ENCODE data around the gene SAMD13. TPM values are rescaled to one million over a fixed set of nuclear protein-coding genes. Genes with fewer than 3 reads are reported as not detected.

The SAMD13 gene
- total and polyA plus RNA-seq, 10 of the 15 experiments (the other 5 are each of a cell fraction or from before 2014, with no cell fraction given): 0.81 to 1.9 (median 1.2) TPM; not detected in 1

DNA sequence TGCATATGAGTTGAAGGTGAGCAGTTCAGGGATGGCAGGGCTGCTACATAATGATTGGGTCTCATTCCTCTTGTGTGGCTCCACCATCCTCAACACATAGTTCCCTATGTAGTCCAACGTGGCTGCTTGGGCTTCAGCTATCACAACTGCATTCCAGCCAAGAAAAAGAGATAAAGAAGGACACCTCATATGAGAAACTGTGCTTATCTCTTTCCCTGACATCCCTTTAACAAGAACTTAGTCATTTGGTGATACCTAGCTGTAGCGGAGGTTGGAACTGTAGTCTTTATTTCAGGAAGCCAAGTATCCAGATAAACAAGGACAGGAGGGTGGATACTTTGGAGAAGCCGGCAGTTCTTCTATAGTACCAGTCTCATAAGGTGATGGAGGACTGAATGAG lies 54.0 kb downstream of the SAMD13 start:
- DNase-seq (ENCODE audit: low read depth, low spot score) (no peak), FAIRE-seq (no peak), ATAC-seq (no peak)
- in situ Hi-C loops (cut with MboI) (no loop called here), intact Hi-C loops (cut with micrococcal nuclease; ENCODE audit: unreplicated experiment) (no loop called here)
- H3K4me3 ChIP-seq: no peak overlapping the region
- no peaks in the 10 kb centered on the region for H3K9me3 ChIP-seq (replicated peaks; ENCODE audit: control insufficient read depth, insufficient read depth, low read length)
- ChIA-PET RAD21 (ENCODE audit: unreplicated experiment) (no interaction called here), CTCF (interaction anchor here (0.5 kb wide), 1 partner anchor 34 kb away, joined by 3 read pairs; no protein-coding TSS in a partner anchor), SMC1A (ENCODE audit: uncharacterized antibody, unreplicated experiment) (interaction anchor here (1.4 kb wide), 1 partner anchor 10 kb away, joined by 3 read pairs; no protein-coding TSS in a partner anchor), POLR2A (no interaction called here)
- 47% methylated on average over 3 of the region's 3 CpGs for WGBS (ENCODE audit: insufficient coverage, insufficient replicate concordance, low lambda C conversion rate, missing lambda C conversion rate)
- no peaks in the 10 kb centered on the region; a peak in 1 of 4 replicates for H3K27me3 ChIP-seq (replicated peaks in 1 of 2; ENCODE audit: control insufficient read depth in 2 of 2, insufficient read depth in 2 of 2, low read length in 1 of 2)
- no peaks in the 10 kb centered on the region for H4K20me1 ChIP-seq (ENCODE audit: control insufficient read depth, insufficient read depth)
- no peak overlapping the region for H3K4me2 ChIP-seq (ENCODE audit: control insufficient read depth, insufficient read depth)
- H3K79me2 ChIP-seq (ENCODE audit: control insufficient read depth, insufficient read depth, low read length): no peaks in the 10 kb centered on the region
- no peak overlapping the region for H2AFZ ChIP-seq (ENCODE audit: control insufficient read depth, low read depth, low read length)
- H3K4me1 ChIP-seq (ENCODE audit: control insufficient read depth, insufficient read depth, low read length): no peaks in the 10 kb centered on the region
- H3K36me3 ChIP-seq (ENCODE audit: control insufficient read depth in 2 of 2, insufficient read depth in 2 of 2, low read length in 1 of 2): no peaks in the 10 kb centered on the region
- no peak for TF ChIP-seq RBBP5 (conservative IDR thresholded peaks at IDR 0.05)
- no peak for TF ChIP-seq CEBPB (IDR thresholded peaks at IDR 0.05; ENCODE audit: borderline replicate concordance in 1 of 2, low read depth in 2 of 2, low read length in 2 of 2)
- TF ChIP-seq SMAD5 (IDR thresholded peaks at IDR 0.05; ENCODE audit: low read depth): no peak
- TF ChIP-seq RFX5 (IDR thresholded peaks at IDR 0.05; ENCODE audit: low read depth, low read length): no peak
- TF ChIP-seq KDM1A (IDR thresholded peaks at IDR 0.05; ENCODE audit: borderline replicate concordance): no peak
- H3K9ac ChIP-seq (ENCODE audit: control insufficient read depth, insufficient read depth, low read length): no peak overlapping the region
- no TSS peak for BruUV-seq (replicated peaks)
- no peak overlapping the region for H3K27ac ChIP-seq (ENCODE audit: control insufficient read depth, insufficient read depth)

DNA sequence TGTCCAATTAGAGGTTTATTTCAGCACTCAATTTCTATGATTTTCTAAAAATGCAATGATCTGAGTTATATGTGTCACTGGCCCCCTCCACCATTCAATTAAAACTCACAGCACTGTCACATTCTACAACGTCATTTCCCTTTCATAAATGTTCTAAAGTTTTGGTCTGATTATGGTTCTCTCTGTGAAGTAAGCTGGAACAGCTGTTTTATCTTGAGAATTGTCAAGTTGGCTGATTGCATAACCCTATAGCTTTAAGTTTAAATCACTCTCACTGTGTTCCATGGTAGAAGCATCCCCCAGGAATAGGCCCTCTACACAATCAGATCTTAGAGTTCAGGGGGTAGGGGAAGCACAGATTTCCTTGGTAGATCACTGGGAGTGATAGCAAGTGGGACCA lies 55.4 kb downstream of the SAMD13 start:
- FAIRE-seq: no peak
- Histone ChIP-seq H3K27me3 (replicated peaks in 1 of 2; ENCODE audit: control insufficient read depth in 2 of 2, insufficient read depth in 2 of 2, low read length in 1 of 2) (no peaks in the 10 kb centered on the region; a peak in 1 of 4 replicates), H3K9ac (ENCODE audit: control insufficient read depth, insufficient read depth, low read length) (no peak overlapping the region), H2AFZ (ENCODE audit: control insufficient read depth, low read depth, low read length) (no peak overlapping the region), H3K36me3 (ENCODE audit: control insufficient read depth in 2 of 2, insufficient read depth in 2 of 2, low read length in 1 of 2) (no peaks in the 10 kb centered on the region), H3K27ac (ENCODE audit: control insufficient read depth, insufficient read depth) (no peak overlapping the region), H3K9me3 (replicated peaks; ENCODE audit: control insufficient read depth, insufficient read depth, low read length) (no peaks in the 10 kb centered on the region), H3K4me3 (no peak overlapping the region), H3K79me2 (ENCODE audit: control insufficient read depth, insufficient read depth, low read length) (no peaks in the 10 kb centered on the region), H4K20me1 (ENCODE audit: control insufficient read depth, insufficient read depth) (no peaks in the 10 kb centered on the region), H3K4me1 (ENCODE audit: control insufficient read depth, insufficient read depth, low read length) (no peaks in the 10 kb centered on the region), H3K4me2 (ENCODE audit: control insufficient read depth, insufficient read depth) (no peak overlapping the region)
- TF ChIP-seq GATAD2B (conservative IDR thresholded peaks at IDR 0.05; ENCODE audit: low read depth): no peak
- POLR2A ChIA-PET: no interaction called here
- ATAC-seq: no peak
- DNase-seq (ENCODE audit: low read depth, low spot score): no peak
- intact Hi-C loops (cut with micrococcal nuclease; ENCODE audit: unreplicated experiment): no loop called here
- RAD21 ChIA-PET (ENCODE audit: unreplicated experiment): no interaction called here
- 6% methylated on average over 1 of the region's 1 CpG for WGBS (ENCODE audit: insufficient coverage, insufficient replicate concordance, low lambda C conversion rate, missing lambda C conversion rate)
- BruUV-seq (replicated peaks): no TSS peak
- CTCF ChIA-PET: no interaction called here
- SMC1A ChIA-PET (ENCODE audit: uncharacterized antibody, unreplicated experiment): no interaction called here
- in situ Hi-C loops (cut with MboI): no loop called here

All from GM12878 (cell line).